ENCODE data around the gene ABTB2.

DNA sequence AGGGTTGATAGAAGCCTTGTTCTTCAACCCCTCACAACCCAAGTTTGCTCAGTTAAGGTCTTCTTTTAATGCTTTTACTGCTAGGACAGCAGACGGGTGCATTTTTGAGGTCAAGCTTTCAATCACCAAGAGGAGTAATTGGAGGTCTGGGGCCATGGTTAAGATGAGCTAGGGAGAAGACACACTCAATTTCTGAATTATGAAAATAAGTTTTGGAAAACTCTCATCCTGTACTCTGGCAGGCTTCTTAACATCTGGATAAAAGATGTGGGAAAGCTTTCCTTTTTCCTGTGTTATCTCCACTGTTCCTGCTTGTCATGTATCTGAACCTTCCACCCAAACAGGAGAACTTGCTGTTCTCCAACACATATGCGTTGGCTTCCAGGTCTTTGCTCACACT is 9.7 kb downstream of the ABTB2 start:
- TF ChIP-seq, protein P1, sequence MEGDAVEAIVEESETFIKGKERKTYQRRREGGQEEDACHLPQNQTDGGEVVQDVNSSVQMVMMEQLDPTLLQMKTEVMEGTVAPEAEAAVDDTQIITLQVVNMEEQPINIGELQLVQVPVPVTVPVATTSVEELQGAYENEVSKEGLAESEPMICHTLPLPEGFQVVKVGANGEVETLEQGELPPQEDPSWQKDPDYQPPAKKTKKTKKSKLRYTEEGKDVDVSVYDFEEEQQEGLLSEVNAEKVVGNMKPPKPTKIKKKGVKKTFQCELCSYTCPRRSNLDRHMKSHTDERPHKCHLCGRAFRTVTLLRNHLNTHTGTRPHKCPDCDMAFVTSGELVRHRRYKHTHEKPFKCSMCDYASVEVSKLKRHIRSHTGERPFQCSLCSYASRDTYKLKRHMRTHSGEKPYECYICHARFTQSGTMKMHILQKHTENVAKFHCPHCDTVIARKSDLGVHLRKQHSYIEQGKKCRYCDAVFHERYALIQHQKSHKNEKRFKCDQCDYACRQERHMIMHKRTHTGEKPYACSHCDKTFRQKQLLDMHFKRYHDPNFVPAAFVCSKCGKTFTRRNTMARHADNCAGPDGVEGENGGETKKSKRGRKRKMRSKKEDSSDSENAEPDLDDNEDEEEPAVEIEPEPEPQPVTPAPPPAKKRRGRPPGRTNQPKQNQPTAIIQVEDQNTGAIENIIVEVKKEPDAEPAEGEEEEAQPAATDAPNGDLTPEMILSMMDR (IDR thresholded peaks at IDR 0.05), result no peak
- no peak for TF ChIP-seq POLR2A (IDR thresholded peaks at IDR 0.05)
- TF ChIP-seq EP300 (IDR thresholded peaks at IDR 0.05), result peak in 1 of 2 donors; percentile 17

All from tibial nerve (tissue), 4 donors.